Caco-2 (cell line): Measurements from ENCODE around the gene GNS. TPM values are rescaled to one million over a fixed set of nuclear protein-coding genes. Genes with fewer than 3 reads are reported as not detected.

ENCODE experiments used
- BruUV-seq: library from RNA; stranded (reverse); fragments of 400-500 nt; replicated peaks from 2 replicates; lab custom pipeline; 2021; lab: Mats Ljungman, UMichigan
- CTCF ChIA-PET: fragments of 300-600 bp; sonication (Branson Sonifier 250); formaldehyde crosslinking; loops from one replicate; lab custom pipeline; 2022; ENCODE audit warnings: antibody characterized with exemption; lab: Charles Lee
- POLR2A ChIA-PET: fragments of 300-600 bp; sonication (Branson Sonifier 250); formaldehyde crosslinking; loops from one replicate; lab custom pipeline; 2022; ENCODE audit warnings: antibody characterized with exemption; lab: Charles Lee
- DNase-seq, 2 experiments: peaks; one replicate each; pipeline versions ENCODE4 v3.0.0 to v3.0.0-alpha.2; 2020 to 2022
- H3K27me3 ChIP-seq: replicated peaks from 2 replicates; pipeline ENCODE4 v1.6.0; 2011; ENCODE audit warnings: low read length; ENCODE audit not compliant: control insufficient read depth, insufficient read depth
- H3K36me3 ChIP-seq: 2 replicates; pipeline ENCODE4 v1.5.1; 2011; ENCODE audit warnings: low read length; ENCODE audit not compliant: control insufficient read depth, insufficient read depth
- H3K4me1 ChIP-seq: fragments of 250-450 bp; sonication (Bioruptor Pico); 2 replicates; pipeline ENCODE4 v1.5.1; 2020; ENCODE audit warnings: mild to moderate bottlenecking
- H3K4me3 ChIP-seq: 2 replicates; pipeline ENCODE4 v1.5.1; 2011; ENCODE audit warnings: low read depth, mild to moderate bottlenecking, control low read depth, low read length
- H3K9me3 ChIP-seq: fragments of 250-450 bp; sonication (Bioruptor Pico); 2 replicates; pipeline ENCODE4 v1.5.1; 2020; ENCODE audit warnings: mild to moderate bottlenecking, moderate library complexity
- H3K27ac Mint-ChIP-seq: one replicate; pipeline ENCODE4 v1.8.0; 2022; ENCODE audit warnings: mixed read lengths; ENCODE audit not compliant: unreplicated experiment
- H3K27me3 Mint-ChIP-seq: one replicate; pipeline ENCODE4 v1.8.0; 2022; ENCODE audit warnings: mixed read lengths; ENCODE audit not compliant: insufficient read depth, unreplicated experiment
- H3K36me3 Mint-ChIP-seq: one replicate; pipeline ENCODE4 v1.8.0; 2022; ENCODE audit warnings: mild to moderate bottlenecking, mixed read lengths; ENCODE audit not compliant: insufficient read depth, unreplicated experiment
- H3K4me1 Mint-ChIP-seq: one replicate; pipeline ENCODE4 v1.8.0; 2022; ENCODE audit warnings: low read depth, mixed read lengths; ENCODE audit not compliant: unreplicated experiment
- H3K4me3 Mint-ChIP-seq: one replicate; pipeline ENCODE4 v1.8.0; 2022; ENCODE audit warnings: mild to moderate bottlenecking, moderate library complexity, mixed read lengths; ENCODE audit not compliant: unreplicated experiment
- H3K9me3 Mint-ChIP-seq: one replicate; pipeline ENCODE4 v1.8.0; 2022; ENCODE audit warnings: mixed read lengths; ENCODE audit not compliant: unreplicated experiment
- intact Hi-C: fragments of 100-400 bp; cut with micrococcal nuclease; formaldehyde crosslinking; loops from one replicate; pipeline ENCODE4 v1.10.0; 2022; ENCODE audit not compliant: unreplicated experiment
- total RNA-seq: library from RNA; stranded (reverse); gene quantifications from 2 replicates; pipeline ENCODE4 v1.2.3, GENCODE V29; 2022
- TF ChIP-seq, protein P1 (sequence below), 2 experiments: fragments of 200-600 bp in 1 of 2; IDR thresholded peaks; 1 replicate in 1 of 2; 2 replicates in 1 of 2; pipeline versions ENCODE4 v1.5.1 to v1.8.0; 2011 to 2022; ENCODE audit warnings: antibody characterized with exemption in 1 of 2, control low read depth in 1 of 2, inconsistent platforms in 1 of 2, low read depth in 1 of 2, low read length in 1 of 2, mild to moderate bottlenecking in 1 of 2, moderate library complexity in 1 of 2; ENCODE audit not compliant: insufficient read depth in 1 of 2, severe bottlenecking in 1 of 2, unreplicated experiment in 1 of 2

The GNS gene
- total RNA-seq, 1 experiment from 2014 or later = 75.1 TPM

DNA sequence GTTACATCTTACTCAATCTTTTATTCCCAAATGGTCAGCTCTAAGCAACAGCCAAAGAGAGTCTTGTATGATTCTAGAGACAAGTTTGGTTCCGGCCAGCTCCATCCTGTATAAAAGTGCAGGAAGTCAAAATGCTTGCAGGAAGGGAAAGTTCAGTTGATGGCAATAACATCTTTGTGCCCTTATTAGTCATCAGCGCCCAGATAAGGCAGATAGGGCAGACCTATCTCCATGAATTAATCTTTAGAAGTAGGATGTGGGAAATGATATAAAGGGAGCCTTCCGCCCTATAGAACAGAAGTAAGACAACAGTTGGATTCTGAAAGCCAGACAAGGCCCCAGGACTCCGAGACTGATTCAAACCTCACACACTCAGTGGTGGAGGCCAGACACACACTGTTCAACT lies 6.4 kb downstream of the GNS start:
- TF ChIP-seq, protein P1, sequence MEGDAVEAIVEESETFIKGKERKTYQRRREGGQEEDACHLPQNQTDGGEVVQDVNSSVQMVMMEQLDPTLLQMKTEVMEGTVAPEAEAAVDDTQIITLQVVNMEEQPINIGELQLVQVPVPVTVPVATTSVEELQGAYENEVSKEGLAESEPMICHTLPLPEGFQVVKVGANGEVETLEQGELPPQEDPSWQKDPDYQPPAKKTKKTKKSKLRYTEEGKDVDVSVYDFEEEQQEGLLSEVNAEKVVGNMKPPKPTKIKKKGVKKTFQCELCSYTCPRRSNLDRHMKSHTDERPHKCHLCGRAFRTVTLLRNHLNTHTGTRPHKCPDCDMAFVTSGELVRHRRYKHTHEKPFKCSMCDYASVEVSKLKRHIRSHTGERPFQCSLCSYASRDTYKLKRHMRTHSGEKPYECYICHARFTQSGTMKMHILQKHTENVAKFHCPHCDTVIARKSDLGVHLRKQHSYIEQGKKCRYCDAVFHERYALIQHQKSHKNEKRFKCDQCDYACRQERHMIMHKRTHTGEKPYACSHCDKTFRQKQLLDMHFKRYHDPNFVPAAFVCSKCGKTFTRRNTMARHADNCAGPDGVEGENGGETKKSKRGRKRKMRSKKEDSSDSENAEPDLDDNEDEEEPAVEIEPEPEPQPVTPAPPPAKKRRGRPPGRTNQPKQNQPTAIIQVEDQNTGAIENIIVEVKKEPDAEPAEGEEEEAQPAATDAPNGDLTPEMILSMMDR (IDR thresholded peaks at IDR 0.05; ENCODE audit: insufficient read depth in 1 of 2, low read depth in 1 of 2, low read length in 1 of 2, severe bottlenecking in 1 of 2, unreplicated experiment in 1 of 2) = no peak

DNA sequence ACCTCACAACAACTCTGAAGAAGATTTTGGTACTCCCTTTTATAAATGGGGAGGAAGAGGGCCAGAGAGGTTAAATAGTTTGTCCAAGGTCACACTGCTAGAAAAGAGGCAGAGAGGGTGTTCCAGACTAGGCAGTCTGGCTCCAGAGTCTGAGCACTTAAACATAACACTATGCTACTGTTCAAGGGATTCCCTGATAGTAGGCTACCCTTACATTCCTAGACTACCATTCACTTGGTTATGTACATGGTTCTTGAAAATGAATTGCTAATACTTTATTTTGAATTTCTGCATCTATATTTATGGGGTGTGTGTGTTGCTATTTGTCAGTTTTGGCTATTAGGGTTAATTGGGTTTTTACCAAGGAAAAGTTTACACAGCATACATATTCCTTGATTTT lies 7.2 kb downstream of the GNS start:
- no peak overlapping the region for H3K27ac Mint-ChIP-seq
- H3K36me3 Mint-ChIP-seq = peaks cover 27% of the 10 kb centered on the region
- TF ChIP-seq, protein P1 (IDR thresholded peaks at IDR 0.05; ENCODE audit: insufficient read depth in 1 of 2, low read depth in 1 of 2, low read length in 1 of 2, severe bottlenecking in 1 of 2, unreplicated experiment in 1 of 2) = no peak
- H3K4me1 Mint-ChIP-seq = no peaks in the 10 kb centered on the region
- no TSS peak for BruUV-seq
- H3K4me3 Mint-ChIP-seq = no peak overlapping the region
- H3K27me3 Mint-ChIP-seq = no peaks in the 10 kb centered on the region
- Histone ChIP-seq H3K4me1 (no peaks in the 10 kb centered on the region), H3K9me3 (no peaks in the 10 kb centered on the region), H3K4me3 (no peak overlapping the region), H3K36me3 (no peaks in the 10 kb centered on the region), H3K27me3 (no peaks in the 10 kb centered on the region)
- no peaks in the 10 kb centered on the region for H3K9me3 Mint-ChIP-seq
- ChIA-PET CTCF (no interaction called here), POLR2A (no interaction called here)
- intact Hi-C loops = no loop called here
- no peak for DNase-seq

More for the DNA sequence above, 6.4 kb downstream of the GNS start:
- no peak for DNase-seq
- Mint-ChIP-seq H3K36me3 (peaks cover 27% of the 10 kb centered on the region), H3K4me1 (no peaks in the 10 kb centered on the region), H3K27me3 (no peaks in the 10 kb centered on the region), H3K4me3 (no peak overlapping the region), H3K9me3 (no peaks in the 10 kb centered on the region), H3K27ac (no peak overlapping the region)
- peaks cover 2% of the 10 kb centered on the region; the same call in 1 of the 2 replicates for H3K4me1 ChIP-seq
- H3K27me3 ChIP-seq = no peaks in the 10 kb centered on the region
- POLR2A ChIA-PET = no interaction called here
- intact Hi-C loops = no loop called here
- no peaks in the 10 kb centered on the region for H3K36me3 ChIP-seq
- BruUV-seq = no TSS peak
- CTCF ChIA-PET = no interaction called here
- H3K4me3 ChIP-seq = no peak overlapping the region
- H3K9me3 ChIP-seq = no peaks in the 10 kb centered on the region

DNA sequence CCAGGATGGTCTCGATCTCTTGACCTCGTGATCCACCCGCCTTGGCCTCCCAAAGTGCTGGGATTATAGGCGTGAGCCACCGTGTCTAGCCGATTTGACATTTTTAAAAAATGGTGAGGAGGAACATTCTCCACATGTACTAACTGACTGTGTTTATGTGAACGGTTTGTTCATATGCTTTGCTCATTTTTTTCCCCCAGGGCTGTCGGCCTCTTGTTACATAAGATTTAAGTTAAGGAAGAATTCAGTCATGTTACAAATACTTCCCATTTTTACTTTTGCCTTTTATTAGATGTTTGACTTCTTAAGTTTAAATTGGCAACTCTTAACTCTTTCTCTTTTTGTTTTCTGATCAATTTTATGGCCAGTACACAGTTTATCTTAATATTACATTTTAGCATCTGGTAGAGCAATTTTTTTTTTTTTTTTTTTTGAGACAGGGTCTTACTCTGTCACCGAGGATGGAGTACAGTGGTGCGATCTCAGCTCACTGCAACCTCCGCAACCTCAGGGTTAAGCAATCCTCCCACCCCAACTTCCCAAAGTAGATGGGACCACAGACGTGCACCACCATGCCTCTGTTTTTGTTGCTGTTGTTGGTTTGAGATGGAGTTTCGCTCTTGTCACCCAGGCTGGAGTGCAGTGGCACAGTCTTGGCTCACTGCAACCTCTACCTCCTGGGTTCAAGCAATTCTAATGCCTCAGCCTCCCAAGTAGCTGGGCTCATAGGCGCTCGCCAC lies 9.6 kb downstream of the GNS start:
- TF ChIP-seq, protein P1 (IDR thresholded peaks at IDR 0.05; ENCODE audit: insufficient read depth in 1 of 2, low read depth in 1 of 2, low read length in 1 of 2, severe bottlenecking in 1 of 2, unreplicated experiment in 1 of 2) = no peak
- H3K4me3 Mint-ChIP-seq = no peak overlapping the region
- CTCF ChIA-PET = no interaction called here
- H3K36me3 Mint-ChIP-seq = peaks cover 20% of the 10 kb centered on the region
- no peaks in the 10 kb centered on the region for H3K36me3 ChIP-seq
- intact Hi-C loops = no loop called here
- BruUV-seq = no TSS peak
- H3K9me3 Mint-ChIP-seq = no peaks in the 10 kb centered on the region
- POLR2A ChIA-PET = no interaction called here
- no peak overlapping the region for H3K4me3 ChIP-seq
- H3K4me1 Mint-ChIP-seq = no peaks in the 10 kb centered on the region
- H3K27me3 Mint-ChIP-seq = no peaks in the 10 kb centered on the region
- H3K9me3 ChIP-seq = no peaks in the 10 kb centered on the region
- no peak for DNase-seq
- H3K27ac Mint-ChIP-seq = no peak overlapping the region
- H3K4me1 ChIP-seq = peaks cover 7% of the 10 kb centered on the region
- no peaks in the 10 kb centered on the region for H3K27me3 ChIP-seq
